ENCODE results near the gene GINS2. TPM values are rescaled to one million over a fixed set of nuclear protein-coding genes. Genes with fewer than 3 reads are reported as not detected.

The GINS2 gene
- total and polyA plus RNA-seq, 8 donors = 0.37 to 1.9 (median 0.79) TPM

DNA sequence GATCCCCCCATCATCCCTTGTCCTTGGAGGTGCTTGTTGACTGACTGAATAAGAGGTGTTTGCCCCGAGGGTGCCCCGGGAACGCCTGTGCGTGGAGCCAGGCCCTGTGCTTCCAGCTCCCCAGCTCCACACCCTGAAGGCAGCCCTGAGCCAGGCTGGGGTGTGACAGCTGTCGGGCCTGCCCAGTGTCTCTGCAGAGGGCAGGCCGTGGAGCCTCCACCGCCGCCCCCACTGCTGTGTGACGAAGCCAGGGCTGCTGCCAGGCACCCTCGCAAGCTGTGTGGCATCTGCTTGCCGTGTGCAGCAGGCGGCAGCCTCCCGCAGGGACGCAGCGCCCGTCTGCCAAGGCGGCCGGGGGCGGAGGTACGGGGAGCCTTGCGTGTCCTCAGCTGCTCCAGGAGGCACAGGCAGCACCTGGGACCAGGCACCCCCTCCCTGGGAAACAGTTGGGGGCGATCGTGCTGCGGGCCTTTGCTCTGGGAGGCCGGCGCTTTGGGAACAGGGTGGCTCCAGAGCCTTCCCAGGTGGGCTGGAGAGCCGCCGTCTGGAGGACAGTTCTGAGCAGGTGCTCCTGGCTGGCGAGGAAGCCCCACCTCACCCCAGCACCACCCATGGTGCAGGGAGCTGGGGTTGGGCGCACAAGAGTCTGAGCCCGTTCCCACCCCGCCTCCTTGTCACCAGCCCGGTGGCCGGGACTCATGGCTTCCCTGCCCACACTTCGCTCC lies 49.1 kb downstream of the GINS2 start:
- FAIRE-seq (no peak), ATAC-seq (peak; percentile 46 to 61 (median 54)), DNase-seq (peak; percentile 60 to 92 (median 83))
- Histone ChIP-seq H3K9me3 (no peaks in the 10 kb centered on the region), H3K27me3 (no peaks in the 10 kb centered on the region), H3K36me3 (no peaks in the 10 kb centered on the region), H3K4me3 (no peak overlapping the region), H3K4me1 (peaks cover 34 to 55% (median 45%) of the 10 kb centered on the region in 3 donors), H3K27ac (peak overlapping the region; percentile 30 to 67 (median 42))
- TF ChIP-seq, protein P1, sequence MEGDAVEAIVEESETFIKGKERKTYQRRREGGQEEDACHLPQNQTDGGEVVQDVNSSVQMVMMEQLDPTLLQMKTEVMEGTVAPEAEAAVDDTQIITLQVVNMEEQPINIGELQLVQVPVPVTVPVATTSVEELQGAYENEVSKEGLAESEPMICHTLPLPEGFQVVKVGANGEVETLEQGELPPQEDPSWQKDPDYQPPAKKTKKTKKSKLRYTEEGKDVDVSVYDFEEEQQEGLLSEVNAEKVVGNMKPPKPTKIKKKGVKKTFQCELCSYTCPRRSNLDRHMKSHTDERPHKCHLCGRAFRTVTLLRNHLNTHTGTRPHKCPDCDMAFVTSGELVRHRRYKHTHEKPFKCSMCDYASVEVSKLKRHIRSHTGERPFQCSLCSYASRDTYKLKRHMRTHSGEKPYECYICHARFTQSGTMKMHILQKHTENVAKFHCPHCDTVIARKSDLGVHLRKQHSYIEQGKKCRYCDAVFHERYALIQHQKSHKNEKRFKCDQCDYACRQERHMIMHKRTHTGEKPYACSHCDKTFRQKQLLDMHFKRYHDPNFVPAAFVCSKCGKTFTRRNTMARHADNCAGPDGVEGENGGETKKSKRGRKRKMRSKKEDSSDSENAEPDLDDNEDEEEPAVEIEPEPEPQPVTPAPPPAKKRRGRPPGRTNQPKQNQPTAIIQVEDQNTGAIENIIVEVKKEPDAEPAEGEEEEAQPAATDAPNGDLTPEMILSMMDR (IDR thresholded peaks at IDR 0.05) = no peak
- WGBS, 2 donors = 47 to 54% methylated on average over 34 to 35 of the region's 35 CpGs
- intact Hi-C loops (cut with DNase I) = no loop called here

DNA sequence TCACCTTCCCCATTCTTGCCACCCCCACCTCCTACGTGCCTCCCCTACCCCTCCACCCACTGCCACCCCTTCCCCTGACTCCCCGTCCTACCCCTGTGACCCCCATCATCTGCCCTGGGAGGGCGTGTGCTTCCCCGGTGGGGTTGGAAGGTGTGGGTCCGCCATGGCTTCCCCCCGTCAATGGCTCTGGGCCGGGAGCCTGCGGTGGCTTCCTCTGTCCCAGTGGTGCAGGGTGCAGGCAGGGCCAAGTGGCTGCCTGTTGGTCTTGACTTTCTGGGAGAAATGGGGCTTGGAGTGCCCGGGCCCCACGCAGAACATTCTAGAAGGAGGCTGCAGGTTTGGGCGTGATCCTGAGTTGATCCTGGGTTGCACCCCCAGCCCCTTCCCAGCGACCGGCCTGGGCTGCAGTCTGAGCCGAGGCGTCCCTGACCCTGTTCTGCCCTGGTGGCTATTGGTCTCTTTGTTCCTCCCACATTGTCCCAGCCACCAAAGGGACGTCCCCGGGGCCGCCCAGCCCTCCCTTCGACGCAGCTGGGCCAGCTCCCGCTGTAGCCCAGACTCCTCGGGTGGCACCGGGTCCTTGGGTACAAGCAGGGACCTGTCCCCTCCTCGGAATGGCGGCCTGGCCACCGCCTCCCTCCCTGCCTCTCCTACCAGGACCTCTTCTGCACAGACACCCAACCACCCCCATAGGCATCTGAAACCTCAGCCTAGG lies 49.9 kb downstream of the GINS2 start:
- Histone ChIP-seq H3K27me3 (no peaks in the 10 kb centered on the region), H3K4me3 (no peak overlapping the region), H3K4me1 (peaks cover 41 to 63% (median 53%) of the 10 kb centered on the region in 3 donors), H3K9me3 (no peaks in the 10 kb centered on the region), H3K36me3 (no peaks in the 10 kb centered on the region), H3K27ac (peak overlapping the region; percentile 30 to 67 (median 42))
- peak in 4 of 6 donors; percentile 41 to 87 (median 70) for DNase-seq
- WGBS, 2 donors = 52 to 55% methylated on average over 25 to 26 of the region's 26 CpGs
- intact Hi-C loops (cut with DNase I) = no loop called here
- TF ChIP-seq, protein P1 (IDR thresholded peaks at IDR 0.05) = no peak
- FAIRE-seq = no peak
- ATAC-seq = peak; percentile 4 to 47 (median 30)

DNA sequence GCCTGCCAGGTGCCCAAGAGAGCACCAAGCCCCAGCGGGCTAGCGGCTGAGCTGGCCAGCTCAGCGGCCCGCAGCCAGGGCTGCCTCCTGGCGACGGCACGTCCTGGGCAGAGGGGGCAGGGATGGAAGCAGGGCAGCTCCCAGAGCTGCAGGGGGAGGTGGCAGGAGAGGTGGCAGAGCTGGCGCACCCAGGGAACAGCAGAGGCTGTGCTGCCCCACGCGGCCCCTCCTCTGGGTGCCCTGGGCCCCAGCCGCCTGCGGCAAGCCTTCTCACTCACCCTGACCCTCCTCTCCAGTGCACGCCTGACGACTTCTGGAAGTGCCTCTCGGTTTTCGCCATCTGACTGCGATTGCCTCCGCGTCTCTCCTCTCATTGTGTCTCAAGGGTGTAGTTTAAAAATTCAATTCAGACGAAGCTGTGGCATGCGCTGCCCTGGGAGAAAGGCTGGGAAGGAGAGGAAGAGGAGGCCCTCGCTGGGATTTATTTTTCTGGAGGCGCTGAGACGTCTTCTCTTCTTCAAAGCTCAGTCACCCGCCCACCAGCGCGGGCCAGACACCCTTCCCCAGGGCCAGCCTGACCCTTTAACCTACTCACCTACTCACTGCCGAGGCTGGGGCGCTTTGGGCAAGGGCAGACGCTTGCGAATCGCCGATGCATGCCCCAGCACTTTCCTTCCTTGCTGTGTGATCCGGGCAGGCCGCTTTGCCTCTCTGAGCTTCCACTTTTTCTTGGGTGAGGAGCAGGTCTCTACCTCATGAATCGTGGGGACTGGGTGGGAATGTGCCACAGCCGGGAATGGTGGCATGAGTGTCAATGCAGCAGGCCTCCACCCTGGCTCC lies 50.7 kb downstream of the GINS2 start:
- WGBS, 2 donors = 55 to 56% methylated on average over 37 of the region's 37 CpGs
- Histone ChIP-seq H3K4me1 (peaks cover 41 to 66% (median 55%) of the 10 kb centered on the region in 3 donors), H3K9me3 (no peaks in the 10 kb centered on the region), H3K27ac (peak overlapping the region in 1 of 4 donors; percentile 47), H3K27me3 (no peaks in the 10 kb centered on the region), H3K36me3 (no peaks in the 10 kb centered on the region), H3K4me3 (no peak overlapping the region)
- DNase-seq (peak in 5 of 6 donors; percentile 60 to 90 (median 71)), ATAC-seq (peak in 3 of 4 donors; percentile 23 to 44 (median 25)), FAIRE-seq (no peak)
- intact Hi-C loops (cut with DNase I) = no loop called here
- TF ChIP-seq, protein P1 (IDR thresholded peaks at IDR 0.05) = no peak

DNA sequence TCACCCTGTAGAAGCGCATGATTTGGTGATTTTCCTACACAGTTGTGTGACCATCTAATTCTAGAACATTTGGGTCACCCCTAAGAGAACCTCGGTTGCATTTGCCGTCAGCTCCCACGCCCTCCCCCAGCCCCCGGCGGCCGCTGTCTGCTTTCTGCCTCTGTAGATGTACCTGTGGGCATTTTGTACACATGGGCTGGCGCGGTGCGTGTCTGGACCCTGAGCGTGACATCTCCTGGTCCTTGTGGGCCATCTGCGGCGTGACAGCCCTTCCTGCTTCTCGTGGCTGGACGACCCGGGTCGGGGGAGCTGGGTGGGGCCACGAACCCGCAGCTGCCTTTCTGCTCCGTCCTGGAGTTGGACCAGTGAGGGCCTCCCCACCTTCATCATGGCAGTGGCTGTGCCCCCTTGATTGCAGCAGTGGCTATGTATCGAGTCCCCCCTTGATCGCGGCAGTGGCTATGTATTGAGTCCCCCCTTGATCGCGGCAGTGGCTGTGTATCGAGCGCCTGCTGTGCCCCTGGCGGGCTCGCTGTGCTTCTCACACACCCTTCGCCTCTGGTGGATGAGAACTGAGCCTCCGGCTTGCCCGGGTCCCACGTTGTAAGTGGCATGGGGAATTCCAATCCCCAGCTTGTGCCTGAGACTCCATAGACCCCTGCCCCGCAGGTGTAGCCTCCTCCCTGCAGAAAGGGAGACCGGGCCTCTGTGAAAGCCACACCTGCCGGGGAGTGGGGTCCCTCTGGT lies 51.5 kb downstream of the GINS2 start:
- no peak for FAIRE-seq
- no peak for DNase-seq
- Histone ChIP-seq H3K36me3 (no peaks in the 10 kb centered on the region), H3K4me1 (peaks cover 41 to 66% (median 55%) of the 10 kb centered on the region in 3 donors), H3K9me3 (no peaks in the 10 kb centered on the region), H3K4me3 (no peak overlapping the region), H3K27ac (peak overlapping the region in 1 of 4 donors; percentile 47), H3K27me3 (no peaks in the 10 kb centered on the region)
- intact Hi-C loops (cut with DNase I) = no loop called here
- ATAC-seq = no peak
- WGBS, 2 donors = 69 to 70% methylated on average over 36 of the region's 36 CpGs
- TF ChIP-seq, protein P1 (IDR thresholded peaks at IDR 0.05) = no peak

All from pancreas (tissue), 10 donors.